ENCODE measurements around the gene RAB11FIP4.

The RAB11FIP4 gene

DNA sequence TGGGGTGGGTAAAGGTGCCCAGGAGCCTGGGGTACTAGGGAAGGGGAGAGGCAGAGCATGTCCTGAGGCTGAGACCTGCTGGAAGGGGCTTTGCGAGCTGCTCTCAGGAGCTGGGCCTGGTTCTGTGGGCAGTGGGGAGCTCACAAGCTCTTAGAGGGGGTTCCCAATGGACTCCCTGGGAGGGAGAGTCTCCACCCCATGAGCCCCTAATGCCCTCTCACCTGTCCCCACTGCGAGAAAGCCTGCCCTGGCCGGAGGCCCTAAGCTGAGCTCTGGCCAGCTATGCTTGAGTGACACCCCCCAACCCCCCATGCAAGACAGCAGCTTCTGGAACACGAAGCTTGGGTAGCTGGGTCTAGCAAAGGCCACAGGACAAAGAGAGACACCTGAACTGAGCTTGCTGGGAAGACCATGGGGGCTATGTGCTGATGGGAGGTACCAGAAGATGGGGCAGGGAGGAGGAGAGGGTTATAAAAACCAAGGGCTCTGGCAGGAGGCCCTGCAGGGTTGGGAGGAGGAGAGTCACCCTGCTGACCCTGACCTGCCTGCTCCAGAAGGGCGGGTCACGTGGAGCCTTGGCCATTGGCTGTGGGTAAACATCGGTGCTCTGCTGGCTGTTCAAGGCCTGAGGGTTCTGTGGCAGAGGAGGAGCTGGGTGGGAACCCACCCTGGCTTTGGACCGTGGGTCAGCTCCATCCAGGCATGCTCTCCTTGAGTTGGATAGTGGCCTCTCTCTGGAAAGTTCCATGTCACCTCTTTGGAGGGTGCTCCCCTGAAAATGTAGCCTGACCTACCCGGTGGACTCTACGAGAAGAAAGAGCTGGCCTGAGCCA lies 106.7 kb downstream of the RAB11FIP4 start:
- no peak for DNase-seq (ENCODE audit: extremely low read depth, low read depth)
- no peak for TF ChIP-seq CTCF (IDR thresholded peaks at IDR 0.05; ENCODE audit: low read depth, low read length)

- no peak for DNase-seq (ENCODE audit: extremely low read depth, low read depth)
- TF ChIP-seq CTCF (IDR thresholded peaks at IDR 0.05; ENCODE audit: low read depth, low read length) = no peak
These were observed 108.5 kb downstream of the RAB11FIP4 start for GRCh38 chr17:31499771-31500554.

GRCh38 chr17:31506517-31506916 lies 115.0 kb downstream of the RAB11FIP4 start:
- DNase-seq (ENCODE audit: extremely low read depth, low read depth) = no peak
- no peak for TF ChIP-seq CTCF (IDR thresholded peaks at IDR 0.05; ENCODE audit: low read depth, low read length)

- no peak for DNase-seq (ENCODE audit: extremely low read depth, low read depth)
- TF ChIP-seq CTCF (IDR thresholded peaks at IDR 0.05; ENCODE audit: low read depth, low read length) = no peak; the same call in 1 of the 2 replicates
These were observed 117.0 kb downstream of the RAB11FIP4 start for GRCh38 chr17:31508288-31509094.

DNA sequence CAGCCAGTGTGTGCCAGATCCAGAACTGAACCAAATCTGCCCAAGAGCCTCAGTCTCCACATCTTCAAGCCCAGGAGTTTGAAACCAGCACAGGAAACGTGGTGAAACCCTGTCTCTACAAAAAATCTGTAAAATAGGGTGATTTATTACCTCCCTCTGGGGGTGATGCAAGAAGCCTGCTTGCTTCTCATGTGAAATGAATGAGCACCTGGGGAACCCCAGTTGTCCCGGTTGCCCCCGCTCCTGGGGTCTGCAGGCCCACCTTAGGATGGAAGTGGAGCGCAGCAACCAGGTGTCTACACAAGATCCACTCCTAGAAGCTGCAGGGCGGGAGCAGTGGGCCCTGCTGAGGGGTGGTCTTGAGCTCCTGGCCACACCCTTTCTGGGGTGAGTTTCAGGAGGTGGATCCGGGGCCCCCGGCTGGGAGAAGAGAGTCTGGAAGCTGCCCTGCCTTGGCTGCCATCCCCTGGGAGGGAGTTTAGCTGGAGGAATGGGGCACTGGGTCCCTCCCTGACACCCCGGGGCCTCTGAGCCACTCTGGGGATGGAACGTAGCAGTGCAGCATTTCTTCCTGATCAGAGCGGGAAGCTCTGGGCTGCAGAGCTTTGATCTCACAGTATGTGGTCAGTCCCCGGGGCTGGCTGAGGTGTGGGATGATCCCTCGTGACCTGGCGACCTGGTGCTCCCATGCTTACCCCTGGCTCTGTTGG lies 117.8 kb downstream of the RAB11FIP4 start:
- no peak for TF ChIP-seq CTCF (IDR thresholded peaks at IDR 0.05; ENCODE audit: low read depth, low read length)

GRCh38 chr17:31509805-31510177 lies 118.3 kb downstream of the RAB11FIP4 start:
- no peak for DNase-seq (ENCODE audit: extremely low read depth, low read depth)
- TF ChIP-seq CTCF (IDR thresholded peaks at IDR 0.05; ENCODE audit: low read depth, low read length) = no peak

More for the DNA sequence above, 117.8 kb downstream of the RAB11FIP4 start:
- no peak for DNase-seq (ENCODE audit: extremely low read depth, low read depth)
